Fibroblast of lung (primary cell): ENCODE data around the gene MSLN. TPM values are rescaled to one million over a fixed set of nuclear protein-coding genes. Genes with fewer than 3 reads are reported as not detected.

ENCODE experiments used
- DNase-seq, 2 donors: peaks; one replicate each; pipeline versions ENCODE4 v3.0.0 to v3.0.0-alpha.2; 2010; ENCODE audit warnings: low read depth in 2 of 2
- H2AFZ ChIP-seq: 2 replicates; pipeline ENCODE4 v1.5.1; 2012; ENCODE audit warnings: low read length, control low read depth, inconsistent platforms
- H3K27ac ChIP-seq: 2 replicates; pipeline ENCODE4 v1.5.1; 2011; ENCODE audit warnings: low read length, control low read depth; ENCODE audit not compliant: insufficient read depth
- H3K27me3 ChIP-seq: 2 replicates; pipeline ENCODE4 v1.5.1; 2011; ENCODE audit warnings: mild to moderate bottlenecking, low read length; ENCODE audit not compliant: control insufficient read depth, insufficient read depth
- H3K36me3 ChIP-seq: 2 replicates; pipeline ENCODE4 v1.5.1; 2011; ENCODE audit warnings: low read length; ENCODE audit not compliant: control insufficient read depth, insufficient read depth
- H3K4me1 ChIP-seq: 2 replicates; pipeline ENCODE4 v1.5.1; 2011; ENCODE audit warnings: low read length; ENCODE audit not compliant: control insufficient read depth, insufficient read depth; ENCODE audit errors: extremely low read depth
- H3K4me2 ChIP-seq: 2 replicates; pipeline ENCODE4 v1.5.1; 2011; ENCODE audit warnings: low read length, control low read depth; ENCODE audit not compliant: insufficient read depth; ENCODE audit errors: extremely low read depth
- H3K4me3 ChIP-seq, 4 experiments: fragments of 200-600 bp in 1 of 4; sonication (generic) in 1 of 4; replicated peaks in 1 of 4; 2 replicates each; pipeline ENCODE4 v1.5.1; 2011 to 2016; ENCODE audit warnings: low read length in 4 of 4, low read depth in 3 of 4, mild to moderate bottlenecking in 3 of 4, control low read depth in 2 of 4, inconsistent platforms in 1 of 4, mixed read lengths in 1 of 4; ENCODE audit not compliant: insufficient read depth in 1 of 4; ENCODE audit errors: control extremely low read depth in 1 of 4
- H3K79me2 ChIP-seq: 2 replicates; pipeline ENCODE4 v1.5.1; 2012; ENCODE audit warnings: mild to moderate bottlenecking, low read length, inconsistent platforms; ENCODE audit not compliant: control insufficient read depth, insufficient read depth
- H3K9ac ChIP-seq: 2 replicates; pipeline ENCODE4 v1.5.1; 2011; ENCODE audit warnings: mild to moderate bottlenecking, low read length, control low read depth; ENCODE audit not compliant: insufficient read depth
- H3K9me3 ChIP-seq: 2 replicates; pipeline ENCODE4 v1.5.1; 2012; ENCODE audit warnings: low read depth, low read length; ENCODE audit not compliant: control insufficient read depth, insufficient read depth
- H4K20me1 ChIP-seq: 2 replicates; pipeline ENCODE4 v1.5.1; 2011; ENCODE audit warnings: low read length; ENCODE audit not compliant: control insufficient read depth, insufficient read depth; ENCODE audit errors: extremely low read depth
- EZH2 ChIP-seq: IDR thresholded peaks from 2 replicates; pipeline ENCODE4 v1.5.1; 2012; ENCODE audit warnings: low read length, control low read depth, mild to moderate bottlenecking; ENCODE audit errors: missing control alignments
- polyA plus RNA-seq, 2 donors: library from polyadenylated mRNA; depleted of rRNA in 1 of 2; stranded (reverse) in 1 of 2; unstranded in 1 of 2; fragments of >200 nt; gene quantifications; 2 replicates each; pipeline ENCODE4 v1.2.1, GENCODE V29; 2011 to 2012; ENCODE audit warnings: missing spikeins in 1 of 2
- total RNA-seq: library from RNA; depleted of rRNA; stranded (reverse); fragments of >200 nt; gene quantifications from 2 replicates; pipeline ENCODE4 v1.2.1, GENCODE V29; 2014
- TF ChIP-seq, protein P1 (sequence below), 2 donors: IDR thresholded peaks in 1 of 2; conservative IDR thresholded peaks in 1 of 2; 1 replicate in 1 of 2; 2 replicates in 1 of 2; pipeline ENCODE4 v1.5.1; 2011 to 2012; ENCODE audit warnings: low read length in 2 of 2, control low read depth in 1 of 2, inconsistent platforms in 1 of 2, low read depth in 1 of 2, mild to moderate bottlenecking in 1 of 2

The MSLN gene
- total and polyA plus RNA-seq, 2 donors (not counting 1 experiment from before 2014, with no cell fraction given) = not detected

DNA sequence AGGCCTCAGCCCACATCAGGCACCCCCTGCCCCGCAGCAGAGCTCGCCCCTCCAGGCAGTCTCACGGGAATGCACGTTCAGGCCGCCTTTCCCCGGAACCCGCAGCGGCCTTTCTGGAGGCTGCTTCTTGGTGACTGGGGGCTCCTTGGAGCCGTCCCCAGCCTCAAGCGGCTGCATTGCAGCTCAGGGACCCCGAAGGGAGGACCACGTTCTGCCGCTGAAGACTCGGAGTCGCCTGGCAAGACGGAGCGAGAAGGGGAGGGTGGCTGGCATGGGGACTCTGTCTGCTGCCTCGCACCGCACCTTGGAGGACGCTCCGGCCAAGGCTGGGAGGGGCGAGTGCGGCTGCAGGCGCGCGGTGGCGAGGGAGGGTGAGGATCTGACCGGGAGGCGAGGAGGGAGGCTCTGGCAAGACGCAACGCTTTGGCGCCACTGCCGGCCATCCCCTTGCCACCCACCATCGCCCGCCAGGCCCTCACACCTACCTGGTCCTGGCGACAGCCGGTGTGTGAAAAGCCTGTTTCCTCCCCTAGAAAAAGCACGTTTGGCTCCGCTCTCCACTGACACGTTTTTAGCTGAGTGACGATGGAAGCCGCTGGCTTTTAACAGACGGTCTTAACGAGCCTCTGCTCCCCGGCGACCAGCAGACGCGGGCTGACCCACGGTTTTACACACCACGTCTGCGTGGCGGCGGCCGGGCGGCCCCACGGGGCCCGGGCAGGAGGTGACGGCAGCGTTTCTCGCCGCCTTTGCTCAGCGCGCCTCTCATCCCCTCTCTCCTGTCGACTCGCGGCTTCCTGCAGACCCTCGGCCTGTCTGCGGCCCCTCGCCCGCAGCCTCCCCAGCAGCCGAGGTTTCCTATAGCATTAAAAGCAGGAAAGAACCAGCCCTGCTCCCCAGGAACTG, 56.7 kb downstream of the MSLN start:
- Histone ChIP-seq H3K9me3 (peaks cover 3% of the 10 kb centered on the region), H2AFZ (no peak overlapping the region), H3K36me3 (no peaks in the 10 kb centered on the region), H3K4me2 (no peak overlapping the region), H4K20me1 (no peaks in the 10 kb centered on the region), H3K9ac (no peak overlapping the region), H3K4me1 (no peaks in the 10 kb centered on the region), H3K27ac (no peak overlapping the region), H3K4me3 (no peak overlapping the region), H3K79me2 (no peaks in the 10 kb centered on the region), H3K27me3 (no peaks in the 10 kb centered on the region)
- no peak for DNase-seq
- TF ChIP-seq, protein P1, sequence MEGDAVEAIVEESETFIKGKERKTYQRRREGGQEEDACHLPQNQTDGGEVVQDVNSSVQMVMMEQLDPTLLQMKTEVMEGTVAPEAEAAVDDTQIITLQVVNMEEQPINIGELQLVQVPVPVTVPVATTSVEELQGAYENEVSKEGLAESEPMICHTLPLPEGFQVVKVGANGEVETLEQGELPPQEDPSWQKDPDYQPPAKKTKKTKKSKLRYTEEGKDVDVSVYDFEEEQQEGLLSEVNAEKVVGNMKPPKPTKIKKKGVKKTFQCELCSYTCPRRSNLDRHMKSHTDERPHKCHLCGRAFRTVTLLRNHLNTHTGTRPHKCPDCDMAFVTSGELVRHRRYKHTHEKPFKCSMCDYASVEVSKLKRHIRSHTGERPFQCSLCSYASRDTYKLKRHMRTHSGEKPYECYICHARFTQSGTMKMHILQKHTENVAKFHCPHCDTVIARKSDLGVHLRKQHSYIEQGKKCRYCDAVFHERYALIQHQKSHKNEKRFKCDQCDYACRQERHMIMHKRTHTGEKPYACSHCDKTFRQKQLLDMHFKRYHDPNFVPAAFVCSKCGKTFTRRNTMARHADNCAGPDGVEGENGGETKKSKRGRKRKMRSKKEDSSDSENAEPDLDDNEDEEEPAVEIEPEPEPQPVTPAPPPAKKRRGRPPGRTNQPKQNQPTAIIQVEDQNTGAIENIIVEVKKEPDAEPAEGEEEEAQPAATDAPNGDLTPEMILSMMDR (conservative IDR thresholded peaks at IDR 0.05 in 1 of 2, IDR thresholded peaks at IDR 0.05 in 1 of 2; ENCODE audit: low read depth in 1 of 2, low read length in 2 of 2) = no peak
- TF ChIP-seq EZH2 = no peak

DNA sequence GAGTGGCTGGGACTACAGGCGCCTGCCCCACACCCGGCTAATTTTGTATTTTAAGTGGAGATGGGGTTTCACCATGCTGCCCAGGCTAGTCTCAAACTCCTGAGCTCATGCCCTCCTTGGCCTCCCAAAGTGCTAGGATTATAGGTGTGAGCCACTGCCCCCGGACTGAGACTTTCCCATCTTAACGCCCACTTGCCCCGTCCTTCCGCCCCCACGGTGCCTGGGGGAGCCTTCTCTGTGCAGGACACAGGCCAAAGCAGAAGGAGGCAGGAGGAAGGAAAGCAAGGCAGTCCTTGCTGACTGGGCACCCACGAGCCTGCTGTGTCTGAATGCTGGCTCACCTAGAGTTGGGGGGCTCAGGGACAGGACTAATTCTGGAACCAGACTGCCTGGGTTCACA, 57.6 kb downstream of the MSLN start:
- no peak for TF ChIP-seq EZH2
- TF ChIP-seq, protein P1 (conservative IDR thresholded peaks at IDR 0.05 in 1 of 2, IDR thresholded peaks at IDR 0.05 in 1 of 2; ENCODE audit: low read depth in 1 of 2, low read length in 2 of 2) = no peak

More for the DNA sequence above, 57.6 kb downstream of the MSLN start:
- Histone ChIP-seq H3K27me3 (no peaks in the 10 kb centered on the region), H3K9me3 (peaks cover 3% of the 10 kb centered on the region), H2AFZ (no peak overlapping the region), H3K9ac (no peak overlapping the region), H3K4me2 (no peak overlapping the region), H3K27ac (no peak overlapping the region), H4K20me1 (no peaks in the 10 kb centered on the region), H3K4me1 (no peaks in the 10 kb centered on the region), H3K79me2 (no peaks in the 10 kb centered on the region), H3K36me3 (no peaks in the 10 kb centered on the region), H3K4me3 (no peak overlapping the region)
- no peak for DNase-seq

Other genes starting within 250 kb of the MSLN start
- 16.4 and 21.3 TPM in 2 replicates for gene CAPN15, start 233.0 kb upstream of the MSLN start, total RNA-seq
- gene CAPN15, start 233.0 kb upstream of the MSLN start, polyA plus RNA-seq = 4.1 and 7.8 TPM in 2 replicates
- not detected in 2 replicates for gene PRR35, start 200.3 kb upstream of the MSLN start, total RNA-seq
- gene PRR35, start 200.3 kb upstream of the MSLN start, polyA plus RNA-seq = not detected in 2 replicates
- gene NHLRC4, start 193.7 kb upstream of the MSLN start, total RNA-seq = 2.1 and 3.3 TPM in 2 replicates
- 0.34 and 0.66 TPM in 2 replicates for gene NHLRC4, start 193.7 kb upstream of the MSLN start, polyA plus RNA-seq
- gene PIGQ, start 190.8 kb upstream of the MSLN start, total RNA-seq = 20.5 and 22.3 TPM in 2 replicates
- 11.2 and 13.0 TPM in 2 replicates for gene PIGQ, start 190.8 kb upstream of the MSLN start, polyA plus RNA-seq
- 9.8 and 11.6 TPM in 2 replicates for gene RAB40C, start 170.7 kb upstream of the MSLN start, total RNA-seq
- gene RAB40C, start 170.7 kb upstream of the MSLN start, polyA plus RNA-seq = 3.2 and 3.7 TPM in 2 replicates
- under 0.01 and 0.17 TPM in 2 replicates for gene WFIKKN1, start 129.7 kb upstream of the MSLN start, total RNA-seq
- gene WFIKKN1, start 129.7 kb upstream of the MSLN start, polyA plus RNA-seq = not detected in 2 replicates
- gene METTL26, start 124.4 kb upstream of the MSLN start, total RNA-seq = 71.7 and 75.2 TPM in 2 replicates
- gene METTL26, start 124.4 kb upstream of the MSLN start, polyA plus RNA-seq = 39.2 and 49.7 TPM in 2 replicates
- 18.0 and 21.8 TPM in 2 replicates for gene MCRIP2, start 118.9 kb upstream of the MSLN start, total RNA-seq
- 2.8 and 3.4 TPM in 2 replicates for gene MCRIP2, start 118.9 kb upstream of the MSLN start, polyA plus RNA-seq
- gene WDR90, start 111.4 kb upstream of the MSLN start, total RNA-seq = 4.6 and 4.8 TPM in 2 replicates
- 2.9 and 4.4 TPM in 2 replicates for gene WDR90, start 111.4 kb upstream of the MSLN start, polyA plus RNA-seq
- 27.7 and 29.6 TPM in 2 replicates for gene RHOT2, start 92.6 kb upstream of the MSLN start, total RNA-seq
- 35.4 and 39.7 TPM in 2 replicates for gene RHOT2, start 92.6 kb upstream of the MSLN start, polyA plus RNA-seq
- gene RHBDL1, start 85.1 kb upstream of the MSLN start, total RNA-seq = 2.6 and 7.1 TPM in 2 replicates
- 0.76 and 1.4 TPM in 2 replicates for gene RHBDL1, start 85.1 kb upstream of the MSLN start, polyA plus RNA-seq
- 114 and 133 TPM in 2 replicates for gene STUB1, start 80.3 kb upstream of the MSLN start, total RNA-seq
- gene STUB1, start 80.3 kb upstream of the MSLN start, polyA plus RNA-seq = 94.6 and 146 TPM in 2 replicates
- gene JMJD8, start 76.4 kb upstream of the MSLN start, total RNA-seq = 19.8 and 23.8 TPM in 2 replicates
- gene JMJD8, start 76.4 kb upstream of the MSLN start, polyA plus RNA-seq = 31.5 and 37.8 TPM in 2 replicates
- 5.6 and 6.1 TPM in 2 replicates for gene WDR24, start 70.3 kb upstream of the MSLN start, total RNA-seq
- 2.1 and 3.5 TPM in 2 replicates for gene WDR24, start 70.3 kb upstream of the MSLN start, polyA plus RNA-seq
- gene FBXL16, start 54.9 kb upstream of the MSLN start, total RNA-seq = not detected in 2 replicates
- gene FBXL16, start 54.9 kb upstream of the MSLN start, polyA plus RNA-seq = 0.07 and 0.14 TPM in 2 replicates
- 35.3 and 37.5 TPM in 2 replicates for gene METRN, start 45.6 kb upstream of the MSLN start, total RNA-seq
- gene METRN, start 45.6 kb upstream of the MSLN start, polyA plus RNA-seq = 5.3 and 6.1 TPM in 2 replicates
- 24.9 and 31.5 TPM in 2 replicates for gene ANTKMT, start 39.6 kb upstream of the MSLN start, total RNA-seq
- 4.5 and 6.1 TPM in 2 replicates for gene ANTKMT, start 39.6 kb upstream of the MSLN start, polyA plus RNA-seq
- gene CCDC78, start 34.3 kb upstream of the MSLN start, total RNA-seq = 1.0 and 1.8 TPM in 2 replicates
- gene CCDC78, start 34.3 kb upstream of the MSLN start, polyA plus RNA-seq = 0.50 and 0.64 TPM in 2 replicates
- 14.1 and 16.3 TPM in 2 replicates for gene HAGHL, start 33.6 kb upstream of the MSLN start, total RNA-seq
- gene HAGHL, start 33.6 kb upstream of the MSLN start, polyA plus RNA-seq = 3.1 and 3.7 TPM in 2 replicates
- gene CIAO3, start 19.7 kb upstream of the MSLN start, total RNA-seq = 31.0 and 38.0 TPM in 2 replicates
- 9.3 and 14.2 TPM in 2 replicates for gene CIAO3, start 19.7 kb upstream of the MSLN start, polyA plus RNA-seq
- 15.9 and 16.2 TPM in 2 replicates for gene RPUSD1, start 27.6 kb downstream of the MSLN start, total RNA-seq
- gene RPUSD1, start 27.6 kb downstream of the MSLN start, polyA plus RNA-seq = 8.2 and 10.3 TPM in 2 replicates
- 1.3 and 4.3 TPM in 2 replicates for gene CHTF18, start 27.9 kb downstream of the MSLN start, total RNA-seq
- gene CHTF18, start 27.9 kb downstream of the MSLN start, polyA plus RNA-seq = 1.1 and 5.7 TPM in 2 replicates
- not detected in 2 replicates for gene GNG13, start 40.0 kb downstream of the MSLN start, total RNA-seq
- not detected in 2 replicates for gene GNG13, start 40.0 kb downstream of the MSLN start, polyA plus RNA-seq
- 10.0 and 12.6 TPM in 2 replicates for gene LMF1, start 210.2 kb downstream of the MSLN start, total RNA-seq
- 8.9 and 12.3 TPM in 2 replicates for gene LMF1, start 210.2 kb downstream of the MSLN start, polyA plus RNA-seq
- gene SOX8, start 221.0 kb downstream of the MSLN start, total RNA-seq = under 0.01 TPM in 1 of 2 replicates, not detected in the other
- gene SOX8, start 221.0 kb downstream of the MSLN start, polyA plus RNA-seq = 0.03 TPM in 1 of 2 replicates, not detected in the other